GM12873 (cell line): ENCODE measurements around the gene DMAC2L.

ENCODE experiments used
- CTCF ChIP-seq: IDR thresholded peaks from 2 replicates; pipeline ENCODE4 v1.5.1; 2012; ENCODE audit warnings: low read depth, mild to moderate bottlenecking, moderate library complexity, low read length, control low read depth; ENCODE audit not compliant: insufficient read depth; ENCODE audit errors: missing control alignments

DMAC2L gene

GRCh38 chr14:50331596-50331995 lies 19.5 kb downstream of the DMAC2L start:
- no peak for TF ChIP-seq CTCF

GRCh38 chr14:50333014-50333509 lies 20.9 kb downstream of the DMAC2L start:
- TF ChIP-seq CTCF, result no peak

GRCh38 chr14:50334211-50334610 lies 22.1 kb downstream of the DMAC2L start:
- TF ChIP-seq CTCF, result no peak

GRCh38 chr14:50335389-50335788 lies 23.3 kb downstream of the DMAC2L start:
- TF ChIP-seq CTCF, result no peak

GRCh38 chr14:50335989-50336824 lies 24.1 kb downstream of the DMAC2L start:
- no peak for TF ChIP-seq CTCF

- TF ChIP-seq CTCF, result no peak
These were observed 26.5 kb downstream of the DMAC2L start for GRCh38 chr14:50338587-50338986.

- TF ChIP-seq CTCF, result no peak
These were observed 27.2 kb downstream of the DMAC2L start for GRCh38 chr14:50339178-50339804.
